Keratinocyte (primary cell): ENCODE results near the gene CCDC180. TPM values are rescaled to one million over a fixed set of nuclear protein-coding genes. Genes with fewer than 3 reads are reported as not detected.

Experiments
- DNase-seq: peaks from one replicate; pipeline ENCODE4 v3.0.0-alpha.2; 2011; ENCODE audit warnings: low read depth, missing footprints, low spot score
- FAIRE-seq: peaks from 2 replicates; lab custom pipeline; 2011; peaks lifted over from hg19 to GRCh38; lab: Jason Lieb, UNC
- H2AFZ ChIP-seq: 2 replicates; pipeline ENCODE4 v1.6.0; 2012; ENCODE audit warnings: low read length, control low read depth, inconsistent platforms; ENCODE audit not compliant: control insufficient read depth
- H3K27ac ChIP-seq: 2 replicates; pipeline ENCODE4 v1.5.1; 2011; ENCODE audit warnings: low read length; ENCODE audit not compliant: control insufficient read depth, insufficient read depth
- H3K27me3 ChIP-seq: 3 replicates; pipeline ENCODE4 v1.6.0; 2011; ENCODE audit warnings: low read length; ENCODE audit not compliant: control insufficient read depth, insufficient read depth; ENCODE audit errors: extremely low read depth
- H3K36me3 ChIP-seq, 2 experiments: 2 replicates in 1 of 2; 3 replicates in 1 of 2; pipeline ENCODE4 v1.5.1; 2011; ENCODE audit warnings: low read length in 2 of 2, mild to moderate bottlenecking in 1 of 2; ENCODE audit not compliant: control insufficient read depth in 2 of 2, insufficient read depth in 2 of 2; ENCODE audit errors: extremely low read depth in 1 of 2
- H3K4me1 ChIP-seq: 3 replicates; pipeline ENCODE4 v1.5.1; 2011; ENCODE audit warnings: low read length; ENCODE audit not compliant: control insufficient read depth, insufficient read depth; ENCODE audit errors: extremely low read depth
- H3K4me2 ChIP-seq: 3 replicates; pipeline ENCODE4 v1.6.0; 2011; ENCODE audit warnings: low read depth, low read length; ENCODE audit not compliant: control insufficient read depth, insufficient read depth; ENCODE audit errors: extremely low read depth
- H3K4me3 ChIP-seq, 3 experiments: fragments of 200-600 bp in 1 of 3; sonication (generic) in 1 of 3; 2 replicates in 2 of 3; 3 replicates in 1 of 3; pipeline ENCODE4 v1.5.1; 2011 to 2016; ENCODE audit warnings: low read length in 3 of 3, mild to moderate bottlenecking in 3 of 3, control low read depth in 2 of 3, inconsistent platforms in 1 of 3, low read depth in 1 of 3, mixed read lengths in 1 of 3, mixed run types in 1 of 3, moderate library complexity in 1 of 3; ENCODE audit not compliant: control insufficient read depth in 2 of 3, insufficient read depth in 2 of 3; ENCODE audit errors: extremely low read depth in 1 of 3
- H3K79me2 ChIP-seq: 2 replicates; pipeline ENCODE4 v1.6.0; 2012; ENCODE audit warnings: low read length; ENCODE audit not compliant: control insufficient read depth, insufficient read depth
- H3K9ac ChIP-seq: 3 replicates; pipeline ENCODE4 v1.6.0; 2011; ENCODE audit warnings: low read length; ENCODE audit not compliant: control insufficient read depth, insufficient read depth; ENCODE audit errors: extremely low read depth
- H3K9me1 ChIP-seq: 3 replicates; pipeline ENCODE4 v1.6.0; 2011; ENCODE audit warnings: low read length; ENCODE audit not compliant: control insufficient read depth, insufficient read depth; ENCODE audit errors: extremely low read depth
- H3K9me3 ChIP-seq: 2 replicates; pipeline ENCODE4 v1.5.1; 2012; ENCODE audit warnings: low read depth, low read length; ENCODE audit not compliant: control insufficient read depth
- H4K20me1 ChIP-seq: 3 replicates; pipeline ENCODE4 v1.6.0; 2011; ENCODE audit warnings: low read length; ENCODE audit not compliant: control insufficient read depth, insufficient read depth; ENCODE audit errors: extremely low read depth
- EZH2 ChIP-seq: IDR thresholded peaks from one replicate; pipeline ENCODE4 v1.6.1; 2012; ENCODE audit warnings: inconsistent platforms, mild to moderate bottlenecking, low read length, moderate library complexity
- dilution Hi-C: fragments of 300-500 bp; cut with MboI; formaldehyde crosslinking; loops from one replicate; pipeline ENCODE4 v1.7.0; 2020; ENCODE audit warnings: low sequenced_read_pairs; ENCODE audit not compliant: extremely low pct_ligation_motif_present
- polyA plus RNA-seq, 5 experiments: library from polyadenylated mRNA; depleted of rRNA in 3 of 5; stranded (reverse) in 3 of 5; stranded (forward) in 1 of 5; unstranded in 1 of 5; fragments of >200 nt; gene quantifications; 1 replicate in 1 of 5; 2 replicates in 3 of 5; 3 replicates in 1 of 5; pipeline versions ENCODE4 v1.2.1 to v1.2.3, GENCODE V29; 2011 to 2012; ENCODE audit warnings: missing spikeins in 2 of 5, low read depth in 1 of 5, low replicate concordance in 1 of 5
- TF ChIP-seq, protein P1 (sequence below), 3 experiments: IDR thresholded peaks in 1 of 3; conservative IDR thresholded peaks in 1 of 3; optimal IDR thresholded peaks in 1 of 3; 2 replicates in 2 of 3; 3 replicates in 1 of 3; pipeline versions ENCODE3 to v1.5.1; 2011; ENCODE audit warnings: low read length in 3 of 3, mild to moderate bottlenecking in 3 of 3, moderate library complexity in 2 of 3, control low read depth in 1 of 3, inconsistent platforms in 1 of 3; ENCODE audit not compliant: insufficient read depth in 2 of 3; ENCODE audit errors: extremely low read depth in 1 of 3

Gene CCDC180
- polyA plus RNA-seq, 1 donor (not counting 4 experiments of a cell fraction or from before 2014, with no cell fraction given): 0.33 TPM

DNA sequence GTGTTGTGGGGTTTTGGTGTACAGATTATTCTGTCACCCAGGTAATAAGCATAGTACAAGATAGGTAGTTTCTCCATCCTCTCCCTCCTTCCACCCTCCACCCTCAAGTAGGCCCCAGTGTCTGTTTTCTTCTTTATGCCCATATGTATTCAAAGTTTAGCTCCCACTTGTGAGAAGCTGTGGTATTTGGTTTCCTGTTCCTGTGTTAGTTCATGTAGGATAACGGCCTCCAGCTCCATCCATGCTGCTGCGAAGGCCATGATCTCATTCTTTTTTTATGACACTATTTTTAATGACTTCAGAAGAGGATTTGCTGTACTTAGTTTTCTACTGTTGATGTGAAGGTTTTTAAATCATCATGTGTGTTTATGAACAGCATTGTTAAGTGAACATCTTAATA is 11.9 kb downstream of the CCDC180 start:
- H3K9me3 ChIP-seq: no peaks in the 10 kb centered on the region
- no peaks in the 10 kb centered on the region for H3K36me3 ChIP-seq
- no peaks in the 10 kb centered on the region for H3K4me1 ChIP-seq
- no peak overlapping the region for H3K9ac ChIP-seq
- H3K79me2 ChIP-seq: no peaks in the 10 kb centered on the region
- dilution Hi-C loops: no loop called here
- H2AFZ ChIP-seq: no peak overlapping the region
- no peak for DNase-seq
- no peak overlapping the region for H3K4me2 ChIP-seq
- no peaks in the 10 kb centered on the region for H3K27me3 ChIP-seq
- H3K4me3 ChIP-seq: no peak overlapping the region
- H3K27ac ChIP-seq: no peak overlapping the region
- FAIRE-seq: no peak
- TF ChIP-seq, protein P1, sequence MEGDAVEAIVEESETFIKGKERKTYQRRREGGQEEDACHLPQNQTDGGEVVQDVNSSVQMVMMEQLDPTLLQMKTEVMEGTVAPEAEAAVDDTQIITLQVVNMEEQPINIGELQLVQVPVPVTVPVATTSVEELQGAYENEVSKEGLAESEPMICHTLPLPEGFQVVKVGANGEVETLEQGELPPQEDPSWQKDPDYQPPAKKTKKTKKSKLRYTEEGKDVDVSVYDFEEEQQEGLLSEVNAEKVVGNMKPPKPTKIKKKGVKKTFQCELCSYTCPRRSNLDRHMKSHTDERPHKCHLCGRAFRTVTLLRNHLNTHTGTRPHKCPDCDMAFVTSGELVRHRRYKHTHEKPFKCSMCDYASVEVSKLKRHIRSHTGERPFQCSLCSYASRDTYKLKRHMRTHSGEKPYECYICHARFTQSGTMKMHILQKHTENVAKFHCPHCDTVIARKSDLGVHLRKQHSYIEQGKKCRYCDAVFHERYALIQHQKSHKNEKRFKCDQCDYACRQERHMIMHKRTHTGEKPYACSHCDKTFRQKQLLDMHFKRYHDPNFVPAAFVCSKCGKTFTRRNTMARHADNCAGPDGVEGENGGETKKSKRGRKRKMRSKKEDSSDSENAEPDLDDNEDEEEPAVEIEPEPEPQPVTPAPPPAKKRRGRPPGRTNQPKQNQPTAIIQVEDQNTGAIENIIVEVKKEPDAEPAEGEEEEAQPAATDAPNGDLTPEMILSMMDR (optimal IDR thresholded peaks at IDR 0.05 in 1 of 3, IDR thresholded peaks at IDR 0.05 in 1 of 3, conservative IDR thresholded peaks at IDR 0.05 in 1 of 3; ENCODE audit: extremely low read depth in 1 of 3, insufficient read depth in 2 of 3, low read length in 3 of 3): no peak
- TF ChIP-seq EZH2: no peak
- no peaks in the 10 kb centered on the region for H3K9me1 ChIP-seq
- no peaks in the 10 kb centered on the region for H4K20me1 ChIP-seq

DNA sequence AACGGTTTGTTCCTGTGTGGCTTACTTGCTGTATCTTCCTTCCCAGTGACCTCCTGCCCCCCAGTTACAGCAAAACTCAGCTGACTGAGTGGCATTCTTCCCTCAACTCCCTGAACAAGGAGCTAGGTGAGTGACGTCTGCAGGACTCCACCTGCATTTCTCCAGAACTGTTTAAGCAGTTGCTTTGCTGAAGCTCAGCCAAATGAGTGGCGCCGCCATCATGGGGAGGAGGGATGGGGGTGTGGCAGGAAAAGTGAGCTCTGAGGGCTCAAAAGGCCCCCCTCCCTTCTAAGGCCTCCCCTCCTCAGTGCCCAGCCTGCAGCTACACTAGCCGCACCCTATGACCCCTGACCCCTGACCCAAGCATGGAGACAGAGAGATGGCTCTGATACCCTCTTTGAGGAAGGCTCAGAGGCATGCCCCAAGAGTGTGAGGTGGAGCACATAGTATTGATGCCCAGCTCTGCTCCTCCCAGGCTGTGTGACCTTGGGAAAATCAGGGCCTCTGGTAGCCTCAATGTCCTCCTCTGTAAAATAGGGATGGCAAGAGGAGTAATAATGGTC is 12.7 kb downstream of the CCDC180 start:
- Histone ChIP-seq H3K27ac (no peak overlapping the region), H2AFZ (no peak overlapping the region), H3K4me3 (no peak overlapping the region), H3K79me2 (no peaks in the 10 kb centered on the region), H3K9ac (no peak overlapping the region), H4K20me1 (no peaks in the 10 kb centered on the region), H3K27me3 (no peaks in the 10 kb centered on the region), H3K4me1 (no peaks in the 10 kb centered on the region), H3K36me3 (no peaks in the 10 kb centered on the region), H3K9me1 (no peaks in the 10 kb centered on the region), H3K4me2 (no peak overlapping the region), H3K9me3 (no peaks in the 10 kb centered on the region)
- no peak for FAIRE-seq
- dilution Hi-C loops: no loop called here
- DNase-seq: no peak
- TF ChIP-seq, protein P1 (optimal IDR thresholded peaks at IDR 0.05 in 1 of 3, IDR thresholded peaks at IDR 0.05 in 1 of 3, conservative IDR thresholded peaks at IDR 0.05 in 1 of 3; ENCODE audit: extremely low read depth in 1 of 3, insufficient read depth in 2 of 3, low read length in 3 of 3): no peak
- no peak for TF ChIP-seq EZH2
